A673 (cell line): ENCODE results near the gene ACAD11. TPM values are rescaled to one million over a fixed set of nuclear protein-coding genes. Genes with fewer than 3 reads are reported as not detected.

Source experiments
- BruUV-seq: library from RNA; stranded (reverse); fragments of 400-500 nt; replicated peaks from 2 replicates; lab custom pipeline; 2021; lab: Mats Ljungman, UMichigan
- CTCF ChIA-PET: fragments of 300-600 bp; sonication (Branson Sonifier 250); formaldehyde crosslinking; loops from one replicate; lab custom pipeline; 2022; ENCODE audit warnings: antibody characterized with exemption; lab: Charles Lee
- POLR2A ChIA-PET: fragments of 300-600 bp; sonication (Branson Sonifier 250); formaldehyde crosslinking; loops from one replicate; lab custom pipeline; 2022; ENCODE audit warnings: antibody characterized with exemption; ENCODE audit not compliant: low non-redundant PET; lab: Charles Lee
- DNase-seq: peaks from one replicate; pipeline ENCODE4 v3.0.0-alpha.2; 2015; ENCODE audit warnings: low spot score
- H3K27ac ChIP-seq: fragments of 200-600 bp; sonication (generic); 2 replicates; pipeline ENCODE4 v1.5.1; 2016; ENCODE audit warnings: mixed run types, low read depth, mild to moderate bottlenecking, mixed read lengths, antibody characterized with exemption, low read length; ENCODE audit not compliant: poor library complexity, severe bottlenecking
- H3K27me3 ChIP-seq: fragments of 200-600 bp; sonication (generic); replicated peaks from 2 replicates; pipeline ENCODE4 v1.6.1; 2017; ENCODE audit warnings: mixed run types, low read depth, mild to moderate bottlenecking, mixed read lengths, antibody characterized with exemption, low read length; ENCODE audit not compliant: insufficient read depth, poor library complexity
- H3K36me3 ChIP-seq: fragments of 200-600 bp; sonication (generic); 2 replicates; pipeline ENCODE4 v1.6.1; 2016; ENCODE audit warnings: mixed run types, mild to moderate bottlenecking, mixed read lengths, antibody characterized with exemption, low read length; ENCODE audit not compliant: insufficient read depth, poor library complexity, severe bottlenecking
- H3K4me1 ChIP-seq: fragments of 200-600 bp; sonication (generic); 2 replicates; pipeline ENCODE4 v1.6.1; 2017; ENCODE audit warnings: mixed run types, mild to moderate bottlenecking, mixed read lengths, antibody characterized with exemption, low read length; ENCODE audit not compliant: insufficient read depth, poor library complexity, severe bottlenecking
- H3K4me3 ChIP-seq: fragments of 200-600 bp; sonication (generic); 2 replicates; pipeline ENCODE4 v1.5.1; 2016; ENCODE audit warnings: low read depth, mixed run types, mild to moderate bottlenecking, mixed read lengths, low read length; ENCODE audit not compliant: poor library complexity, severe bottlenecking
- H3K9me3 ChIP-seq: fragments of 200-600 bp; sonication (generic); 2 replicates; pipeline ENCODE4 v1.6.1; 2016; ENCODE audit warnings: mixed run types, low read depth, mild to moderate bottlenecking, mixed read lengths, antibody characterized with exemption, low read length; ENCODE audit not compliant: poor library complexity, severe bottlenecking
- EZH2 ChIP-seq: fragments of 200-600 bp; sonication (generic); IDR thresholded peaks from 2 replicates; pipeline ENCODE4 v1.6.1; 2017; ENCODE audit warnings: borderline replicate concordance, low read depth, mild to moderate bottlenecking, mixed read lengths, antibody characterized with exemption, low read length; ENCODE audit not compliant: poor library complexity, severe bottlenecking
- intact Hi-C: fragments of 100-400 bp; cut with micrococcal nuclease; formaldehyde crosslinking; loops from one replicate; pipeline ENCODE4 v1.10.0; 2022; ENCODE audit not compliant: unreplicated experiment
- total RNA-seq: library from RNA; stranded (reverse); gene quantifications from 2 replicates; pipeline ENCODE4 v1.2.3, GENCODE V29; 2021
- TF ChIP-seq, protein P1 (sequence below): fragments of 300-800, 200-600 bp; sonication (generic); conservative IDR thresholded peaks from 2 replicates; pipeline ENCODE4 v1.5.1; 2017; ENCODE audit warnings: low read depth, mild to moderate bottlenecking, antibody characterized with exemption, low read length, moderate library complexity, mixed read lengths

The ACAD11 gene
- total RNA-seq, 1 experiment from 2014 or later, result 10.4 TPM

DNA sequence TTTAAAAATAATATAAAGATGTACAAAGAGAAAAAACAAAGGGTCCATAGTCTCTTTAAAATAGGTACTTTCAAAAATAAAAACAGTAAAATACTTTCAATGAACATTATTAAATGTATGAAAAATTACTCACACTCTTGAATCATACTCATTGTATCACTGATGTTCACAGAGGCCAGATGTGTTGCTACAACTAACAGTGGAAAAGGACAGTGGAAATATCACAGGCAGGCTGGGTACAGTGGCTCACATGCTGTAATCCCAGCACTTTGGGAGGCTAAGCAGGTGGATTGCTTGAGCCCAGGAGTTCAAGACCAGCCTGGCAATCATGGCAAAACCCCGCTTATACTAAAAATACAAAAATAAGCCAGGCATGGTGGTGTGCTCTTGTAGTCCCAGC is 35.8 kb upstream of the ACAD11 start:
- no peak for DNase-seq
- BruUV-seq, result no TSS peak
- peaks cover 9% of the 10 kb centered on the region for H3K36me3 ChIP-seq

DNA sequence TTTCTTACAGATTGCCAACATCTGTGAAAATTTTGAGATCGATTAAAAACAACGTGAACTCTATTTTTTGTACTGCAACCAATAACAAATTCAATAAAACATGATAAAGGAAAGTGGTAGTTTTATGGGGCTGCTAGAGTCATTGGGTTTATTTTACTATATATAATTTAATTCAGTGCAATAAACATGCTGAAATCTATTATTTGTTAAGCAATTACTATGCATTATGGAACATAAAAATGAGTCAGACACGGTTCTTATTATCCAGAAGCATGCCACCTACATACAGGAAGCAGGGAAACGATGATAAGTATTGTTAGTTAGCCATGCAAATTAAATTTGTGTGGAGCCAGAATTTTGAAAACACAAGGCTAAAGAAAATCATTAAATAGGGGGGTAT is 35.4 kb upstream of the ACAD11 start:
- no peak for TF ChIP-seq EZH2
- TF ChIP-seq, protein P1, sequence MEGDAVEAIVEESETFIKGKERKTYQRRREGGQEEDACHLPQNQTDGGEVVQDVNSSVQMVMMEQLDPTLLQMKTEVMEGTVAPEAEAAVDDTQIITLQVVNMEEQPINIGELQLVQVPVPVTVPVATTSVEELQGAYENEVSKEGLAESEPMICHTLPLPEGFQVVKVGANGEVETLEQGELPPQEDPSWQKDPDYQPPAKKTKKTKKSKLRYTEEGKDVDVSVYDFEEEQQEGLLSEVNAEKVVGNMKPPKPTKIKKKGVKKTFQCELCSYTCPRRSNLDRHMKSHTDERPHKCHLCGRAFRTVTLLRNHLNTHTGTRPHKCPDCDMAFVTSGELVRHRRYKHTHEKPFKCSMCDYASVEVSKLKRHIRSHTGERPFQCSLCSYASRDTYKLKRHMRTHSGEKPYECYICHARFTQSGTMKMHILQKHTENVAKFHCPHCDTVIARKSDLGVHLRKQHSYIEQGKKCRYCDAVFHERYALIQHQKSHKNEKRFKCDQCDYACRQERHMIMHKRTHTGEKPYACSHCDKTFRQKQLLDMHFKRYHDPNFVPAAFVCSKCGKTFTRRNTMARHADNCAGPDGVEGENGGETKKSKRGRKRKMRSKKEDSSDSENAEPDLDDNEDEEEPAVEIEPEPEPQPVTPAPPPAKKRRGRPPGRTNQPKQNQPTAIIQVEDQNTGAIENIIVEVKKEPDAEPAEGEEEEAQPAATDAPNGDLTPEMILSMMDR, result no peak
- POLR2A ChIA-PET, result no interaction called here
- CTCF ChIA-PET, result no interaction called here
- DNase-seq, result peak; percentile 25
- Histone ChIP-seq H3K9me3 (no peaks in the 10 kb centered on the region), H3K27me3 (no peaks in the 10 kb centered on the region), H3K4me1 (peaks cover 15% of the 10 kb centered on the region), H3K4me3 (no peak overlapping the region), H3K27ac (no peak overlapping the region), H3K36me3 (peaks cover 8% of the 10 kb centered on the region)
- intact Hi-C loops, result no loop called here
- BruUV-seq, result no TSS peak

More for the DNA sequence above, 35.8 kb upstream of the ACAD11 start:
- H3K27ac ChIP-seq, result no peak overlapping the region
- intact Hi-C loops, result no loop called here
- ChIA-PET CTCF (no interaction called here), POLR2A (no interaction called here)
- TF ChIP-seq, protein P1, result no peak
- TF ChIP-seq EZH2, result no peak
- H3K4me1 ChIP-seq, result peaks cover 15% of the 10 kb centered on the region
- no peaks in the 10 kb centered on the region for H3K27me3 ChIP-seq
- no peak overlapping the region for H3K4me3 ChIP-seq
- no peaks in the 10 kb centered on the region for H3K9me3 ChIP-seq

DNA sequence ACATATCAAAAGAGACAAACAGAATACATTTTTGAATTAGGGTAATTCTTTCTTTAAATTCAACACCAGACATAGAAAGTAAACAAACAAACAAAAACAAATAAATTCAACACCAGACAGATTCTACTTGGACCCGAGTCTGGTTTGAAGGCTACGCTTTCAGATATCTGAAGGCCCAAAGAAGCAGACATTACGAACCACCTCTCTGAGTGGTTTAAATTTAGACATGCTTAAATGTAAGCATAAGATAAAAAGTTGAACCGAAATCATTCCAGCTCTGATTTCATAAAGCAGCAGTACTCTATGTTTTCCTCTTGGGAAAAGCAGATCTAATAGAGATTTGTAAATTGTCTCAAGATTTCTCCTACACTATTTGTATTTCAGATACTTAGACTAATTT is 30.4 kb upstream of the ACAD11 start:
- no peak for TF ChIP-seq EZH2
- TF ChIP-seq, protein P1, result no peak
- Histone ChIP-seq H3K4me3 (no peak overlapping the region), H3K27ac (no peak overlapping the region), H3K36me3 (peaks cover 3% of the 10 kb centered on the region), H3K9me3 (no peaks in the 10 kb centered on the region), H3K27me3 (no peaks in the 10 kb centered on the region), H3K4me1 (peaks cover 8% of the 10 kb centered on the region)
- ChIA-PET POLR2A (no interaction called here), CTCF (no interaction called here)
- BruUV-seq, result no TSS peak
- intact Hi-C loops, result no loop called here
- no peak for DNase-seq
